Activated CD8-positive, alpha-beta T cell treated with anti-CD3 and anti-CD28 coated beads, Interleukin-2, amount 10 ng/mL, durations not matched to agents 7 days and 5 days (primary cell): ENCODE data around the gene CLEC16A. TPM values are rescaled to one million over a fixed set of nuclear protein-coding genes. Genes with fewer than 3 reads are reported as not detected.

Experiments
- ATAC-seq: fragments of 150-1000 bp; cut with Tn5 transposase; one replicate; pipeline ENCODE4 v1.10.0; 2021; ENCODE audit warnings: moderate library complexity
- CTCF ChIA-PET: fragments of 350-600 bp; sonication (Branson Sonifier 250); formaldehyde crosslinking; loops from one replicate; lab custom pipeline; 2021; ENCODE audit warnings: antibody characterized with exemption; lab: Charles Lee
- POLR2A ChIA-PET: fragments of 350-600 bp; sonication (Branson Sonifier 250); formaldehyde crosslinking; loops from one replicate; lab custom pipeline; 2021; ENCODE audit warnings: antibody characterized with exemption; lab: Charles Lee
- DNase-seq: peaks from one replicate; pipeline ENCODE4 v3.0.0-alpha.2; 2020
- H3K27ac Mint-ChIP-seq: one replicate; pipeline ENCODE4 v1.8.0; 2021; ENCODE audit warnings: mild to moderate bottlenecking, mixed read lengths
- H3K27me3 Mint-ChIP-seq: one replicate; pipeline ENCODE4 v1.8.0; 2021; ENCODE audit warnings: low read depth, mixed read lengths
- H3K36me3 Mint-ChIP-seq: one replicate; pipeline ENCODE4 v1.8.0; 2021; ENCODE audit warnings: low read depth, mixed read lengths
- H3K4me1 Mint-ChIP-seq: one replicate; pipeline ENCODE4 v1.8.0; 2021; ENCODE audit warnings: low read depth, mixed read lengths
- H3K4me3 Mint-ChIP-seq: one replicate; pipeline ENCODE4 v1.8.0; 2021; ENCODE audit warnings: mild to moderate bottlenecking, mixed read lengths
- H3K9me3 Mint-ChIP-seq: one replicate; pipeline ENCODE4 v1.8.0; 2022; ENCODE audit warnings: mixed read lengths; ENCODE audit not compliant: insufficient read depth
- total RNA-seq, 2 experiments: library from RNA; stranded (reverse); gene quantifications; one replicate each; pipeline ENCODE4 v1.2.3, GENCODE V29; 2021

The CLEC16A gene
- total RNA-seq, 2 experiments from 2014 or later: 32.8 to 38.5 TPM

- H3K4me1 Mint-ChIP-seq: peaks cover 98% of the 10 kb centered on the region
- POLR2A ChIA-PET: interaction anchor here (0.7 to 2.4 kb wide), 4 partner anchors 8 to 151 kb away, joined by 3 to 9 read pairs (median 4); no protein-coding TSS in a partner anchor
- H3K27ac Mint-ChIP-seq: peak overlapping the region; percentile 85
- no peaks in the 10 kb centered on the region for H3K9me3 Mint-ChIP-seq
- H3K27me3 Mint-ChIP-seq: no peaks in the 10 kb centered on the region
- H3K36me3 Mint-ChIP-seq: peaks cover 60% of the 10 kb centered on the region
- DNase-seq (no peak), ATAC-seq (no peak)
- CTCF ChIA-PET: interaction anchor here (0.6 to 1.5 kb wide), 10 partner anchors 12 to 176 kb away, joined by 3 to 6 read pairs (median 3); partner anchors contain the start of gene SOCS1
- H3K4me3 Mint-ChIP-seq: no peak overlapping the region
Measured at GRCh38 chr16:11079652-11080187, 135.4 kb downstream of the CLEC16A start.

GRCh38 chr16:11080327-11080967 lies 136.1 kb downstream of the CLEC16A start:
- ATAC-seq: no peak
- Mint-ChIP-seq H3K9me3 (no peaks in the 10 kb centered on the region), H3K27ac (peak overlapping the region; percentile 85), H3K27me3 (no peaks in the 10 kb centered on the region), H3K4me3 (no peak overlapping the region), H3K36me3 (peaks cover 66% of the 10 kb centered on the region), H3K4me1 (peaks cover 96% of the 10 kb centered on the region)
- no peak for DNase-seq
- POLR2A ChIA-PET: interaction anchor here (1.0 kb wide), 1 partner anchor 28 kb away, joined by 4 read pairs; no protein-coding TSS in a partner anchor
- CTCF ChIA-PET: interaction anchor here (0.6 to 1.5 kb wide), 5 partner anchors 11 to 116 kb away, joined by 3 to 4 read pairs (median 3); no protein-coding TSS in a partner anchor

- H3K4me1 Mint-ChIP-seq: peaks cover 93% of the 10 kb centered on the region
- ATAC-seq (no peak), DNase-seq (no peak)
- H3K9me3 Mint-ChIP-seq: no peaks in the 10 kb centered on the region
- ChIA-PET CTCF (interaction anchor here (0.8 to 1.5 kb wide), 4 partner anchors 11 to 117 kb away, joined by 3 to 4 read pairs (median 4); no protein-coding TSS in a partner anchor), POLR2A (no interaction called here)
- H3K36me3 Mint-ChIP-seq: peaks cover 67% of the 10 kb centered on the region
- no peaks in the 10 kb centered on the region for H3K27me3 Mint-ChIP-seq
- H3K4me3 Mint-ChIP-seq: no peak overlapping the region
- peak overlapping the region; percentile 44 for H3K27ac Mint-ChIP-seq
Measured at GRCh38 chr16:11080999-11081630, 136.8 kb downstream of the CLEC16A start.

- H3K9me3 Mint-ChIP-seq: no peaks in the 10 kb centered on the region
- ChIA-PET POLR2A (interaction anchor here (1.0 to 2.2 kb wide), 4 partner anchors 9 to 173 kb away, joined by 3 to 10 read pairs (median 4); partner anchors contain the start of gene SOCS1), CTCF (interaction anchor here (0.9 to 1.1 kb wide), 3 partner anchors 9 to 18 kb away, joined by 3 read pairs; no protein-coding TSS in a partner anchor)
- no peak for DNase-seq
- peaks cover 63% of the 10 kb centered on the region for H3K36me3 Mint-ChIP-seq
- H3K4me3 Mint-ChIP-seq: no peak overlapping the region
- H3K27me3 Mint-ChIP-seq: no peaks in the 10 kb centered on the region
- peaks cover 90% of the 10 kb centered on the region for H3K4me1 Mint-ChIP-seq
- ATAC-seq: no peak
- peak overlapping the region; percentile 47 for H3K27ac Mint-ChIP-seq
Measured at GRCh38 chr16:11082108-11082859, 137.9 kb downstream of the CLEC16A start.

GRCh38 chr16:11082860-11083388 lies 138.6 kb downstream of the CLEC16A start:
- Mint-ChIP-seq H3K27me3 (no peaks in the 10 kb centered on the region), H3K4me1 (peaks cover 90% of the 10 kb centered on the region), H3K36me3 (peaks cover 58% of the 10 kb centered on the region), H3K4me3 (no peak overlapping the region), H3K9me3 (no peaks in the 10 kb centered on the region), H3K27ac (peak overlapping the region; percentile 47)
- ChIA-PET CTCF (interaction anchor here (0.9 to 1.2 kb wide), 4 partner anchors 8 to 17 kb away, joined by 3 to 4 read pairs (median 3); no protein-coding TSS in a partner anchor), POLR2A (interaction anchor here (1.0 to 2.2 kb wide), 4 partner anchors 8 to 172 kb away, joined by 3 to 10 read pairs (median 4); partner anchors contain the start of gene SOCS1)
- ATAC-seq: no peak
- DNase-seq: no peak

GRCh38 chr16:11084484-11084875 lies 140.1 kb downstream of the CLEC16A start:
- POLR2A ChIA-PET: interaction anchor here (1.1 to 2.2 kb wide), 2 partner anchors 10 to 171 kb away, joined by 5 to 10 read pairs; partner anchors contain the start of gene SOCS1
- Mint-ChIP-seq H3K4me3 (no peak overlapping the region), H3K36me3 (peaks cover 48% of the 10 kb centered on the region), H3K27me3 (no peaks in the 10 kb centered on the region), H3K9me3 (no peaks in the 10 kb centered on the region), H3K4me1 (peaks cover 90% of the 10 kb centered on the region), H3K27ac (peak overlapping the region; percentile 47)
- CTCF ChIA-PET: interaction anchor here (1.1 kb wide), 1 partner anchor 10 kb away, joined by 4 read pairs; no protein-coding TSS in a partner anchor
- DNase-seq (no peak), ATAC-seq (no peak)

- no peak overlapping the region for H3K4me3 Mint-ChIP-seq
- H3K27me3 Mint-ChIP-seq: no peaks in the 10 kb centered on the region
- no peak for DNase-seq
- CTCF ChIA-PET: no interaction called here
- H3K27ac Mint-ChIP-seq: peak overlapping the region; percentile 47
- peaks cover 46% of the 10 kb centered on the region for H3K36me3 Mint-ChIP-seq
- POLR2A ChIA-PET: interaction anchor here (0.8 kb wide), 2 partner anchors 9 kb away, joined by 3 to 4 read pairs; no protein-coding TSS in a partner anchor
- peaks cover 90% of the 10 kb centered on the region for H3K4me1 Mint-ChIP-seq
- no peaks in the 10 kb centered on the region for H3K9me3 Mint-ChIP-seq
- ATAC-seq: no peak
Measured at GRCh38 chr16:11084876-11085485, 140.6 kb downstream of the CLEC16A start.

GRCh38 chr16:11085916-11086315 lies 141.6 kb downstream of the CLEC16A start:
- Mint-ChIP-seq H3K4me1 (peaks cover 87% of the 10 kb centered on the region), H3K4me3 (no peak overlapping the region), H3K9me3 (no peaks in the 10 kb centered on the region), H3K27me3 (no peaks in the 10 kb centered on the region), H3K36me3 (peaks cover 38% of the 10 kb centered on the region), H3K27ac (peak overlapping the region; percentile 5)
- DNase-seq: no peak
- ChIA-PET CTCF (no interaction called here), POLR2A (interaction anchor here (0.8 kb wide), 2 partner anchors 8 to 10 kb away, joined by 3 to 4 read pairs; no protein-coding TSS in a partner anchor)
- ATAC-seq: no peak

GRCh38 chr16:11087691-11088073 lies 143.3 kb downstream of the CLEC16A start:
- POLR2A ChIA-PET: interaction anchor here (0.7 to 1.3 kb wide), 8 partner anchors 8 to 168 kb away, joined by 3 to 6 read pairs (median 3); partner anchors contain the start of gene SOCS1
- Mint-ChIP-seq H3K36me3 (peaks cover 40% of the 10 kb centered on the region), H3K4me1 (peaks cover 87% of the 10 kb centered on the region), H3K4me3 (no peak overlapping the region), H3K27ac (peak overlapping the region; percentile 86), H3K9me3 (no peaks in the 10 kb centered on the region), H3K27me3 (no peaks in the 10 kb centered on the region)
- peak; percentile 16 for ATAC-seq
- no peak for DNase-seq
- CTCF ChIA-PET: interaction anchor here (0.7 to 2.4 kb wide), 10 partner anchors 9 to 271 kb away, joined by 3 to 11 read pairs (median 4); partner anchors contain the start of gene SOCS1

GRCh38 chr16:11088074-11088730 lies 143.8 kb downstream of the CLEC16A start:
- CTCF ChIA-PET: interaction anchor here (0.7 to 2.4 kb wide), 10 partner anchors 9 to 270 kb away, joined by 3 to 11 read pairs (median 4); partner anchors contain the start of gene SOCS1
- POLR2A ChIA-PET: interaction anchor here (0.7 to 1.3 kb wide), 8 partner anchors 9 to 168 kb away, joined by 3 to 6 read pairs (median 3); partner anchors contain the start of gene SOCS1
- H3K4me3 Mint-ChIP-seq: no peak overlapping the region
- H3K27ac Mint-ChIP-seq: peak overlapping the region; percentile 86
- DNase-seq: peak; percentile 60
- no peaks in the 10 kb centered on the region for H3K27me3 Mint-ChIP-seq
- peak; percentile 65 for ATAC-seq
- peaks cover 87% of the 10 kb centered on the region for H3K4me1 Mint-ChIP-seq
- no peaks in the 10 kb centered on the region for H3K9me3 Mint-ChIP-seq
- H3K36me3 Mint-ChIP-seq: peaks cover 40% of the 10 kb centered on the region
